Measurements from ENCODE around the gene BBS1. TPM values are rescaled to one million over a fixed set of nuclear protein-coding genes. Genes with fewer than 3 reads are reported as not detected.

Gene BBS1
- total RNA-seq, 2 donors from 2014 or later: 90.3 to 114 TPM

DNA sequence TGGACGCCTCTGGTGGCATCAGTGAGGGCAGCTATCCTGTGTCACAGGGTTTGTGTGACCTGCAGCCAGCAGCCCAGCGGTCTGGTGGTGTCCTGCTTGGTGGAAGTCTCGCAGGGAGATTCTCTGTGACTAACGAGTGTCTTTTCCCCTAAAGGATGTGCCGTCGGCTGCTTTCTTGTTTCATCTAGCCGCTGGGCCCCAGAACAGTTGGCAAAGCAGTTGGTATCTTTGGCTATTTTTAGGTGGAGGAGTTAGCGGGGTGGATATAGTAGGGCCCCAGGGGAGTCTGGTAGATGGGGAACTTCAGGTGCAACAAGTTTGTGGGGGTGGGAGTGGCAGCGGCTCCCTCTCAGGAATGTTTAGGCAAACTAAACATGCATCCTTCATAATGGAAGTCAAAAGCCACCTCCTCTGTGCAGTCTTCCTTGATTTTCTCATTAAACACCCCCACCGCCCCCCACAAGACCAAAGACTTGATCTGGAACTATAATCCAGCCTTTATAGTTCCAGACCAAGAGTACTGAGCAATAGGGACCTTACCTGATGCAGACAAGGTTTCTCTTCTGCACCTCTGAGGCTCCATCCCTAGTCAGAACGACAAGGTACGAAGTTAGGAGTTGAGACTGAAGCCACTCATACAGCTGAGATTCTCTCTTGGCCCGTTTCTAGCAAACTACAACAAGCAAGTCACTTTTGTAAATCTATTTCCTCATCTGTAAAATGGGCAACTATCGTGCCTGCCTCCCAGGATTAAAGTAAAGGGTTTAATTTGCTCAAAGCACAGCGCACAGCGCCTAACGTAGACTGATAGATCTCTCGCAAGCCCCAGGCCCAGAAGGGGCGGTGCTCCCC is 44.8 kb upstream of the BBS1 start:
- TF ChIP-seq, protein P1, sequence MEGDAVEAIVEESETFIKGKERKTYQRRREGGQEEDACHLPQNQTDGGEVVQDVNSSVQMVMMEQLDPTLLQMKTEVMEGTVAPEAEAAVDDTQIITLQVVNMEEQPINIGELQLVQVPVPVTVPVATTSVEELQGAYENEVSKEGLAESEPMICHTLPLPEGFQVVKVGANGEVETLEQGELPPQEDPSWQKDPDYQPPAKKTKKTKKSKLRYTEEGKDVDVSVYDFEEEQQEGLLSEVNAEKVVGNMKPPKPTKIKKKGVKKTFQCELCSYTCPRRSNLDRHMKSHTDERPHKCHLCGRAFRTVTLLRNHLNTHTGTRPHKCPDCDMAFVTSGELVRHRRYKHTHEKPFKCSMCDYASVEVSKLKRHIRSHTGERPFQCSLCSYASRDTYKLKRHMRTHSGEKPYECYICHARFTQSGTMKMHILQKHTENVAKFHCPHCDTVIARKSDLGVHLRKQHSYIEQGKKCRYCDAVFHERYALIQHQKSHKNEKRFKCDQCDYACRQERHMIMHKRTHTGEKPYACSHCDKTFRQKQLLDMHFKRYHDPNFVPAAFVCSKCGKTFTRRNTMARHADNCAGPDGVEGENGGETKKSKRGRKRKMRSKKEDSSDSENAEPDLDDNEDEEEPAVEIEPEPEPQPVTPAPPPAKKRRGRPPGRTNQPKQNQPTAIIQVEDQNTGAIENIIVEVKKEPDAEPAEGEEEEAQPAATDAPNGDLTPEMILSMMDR (IDR thresholded peaks at IDR 0.05): no peak
- peak overlapping the region; percentile 95 for H3K4me3 ChIP-seq
- ATAC-seq (ENCODE audit: insufficient number of reproducible peaks, low FRiP score, low read depth): no peak
- no peak for DNase-seq (ENCODE audit: low spot score)
- no peaks in the 10 kb centered on the region for H3K36me3 ChIP-seq
- H3K27ac ChIP-seq: peak overlapping the region; percentile 14 to 73
- H3K4me1 ChIP-seq (ENCODE audit: control insufficient read depth in 1 of 2, low read depth in 2 of 2): peaks cover 0 to 26% of the 10 kb centered on the region in 2 donors
- H3K9me3 ChIP-seq: no peaks in the 10 kb centered on the region
- H3K27me3 ChIP-seq (replicated peaks; ENCODE audit: insufficient read depth): no peaks in the 10 kb centered on the region

DNA sequence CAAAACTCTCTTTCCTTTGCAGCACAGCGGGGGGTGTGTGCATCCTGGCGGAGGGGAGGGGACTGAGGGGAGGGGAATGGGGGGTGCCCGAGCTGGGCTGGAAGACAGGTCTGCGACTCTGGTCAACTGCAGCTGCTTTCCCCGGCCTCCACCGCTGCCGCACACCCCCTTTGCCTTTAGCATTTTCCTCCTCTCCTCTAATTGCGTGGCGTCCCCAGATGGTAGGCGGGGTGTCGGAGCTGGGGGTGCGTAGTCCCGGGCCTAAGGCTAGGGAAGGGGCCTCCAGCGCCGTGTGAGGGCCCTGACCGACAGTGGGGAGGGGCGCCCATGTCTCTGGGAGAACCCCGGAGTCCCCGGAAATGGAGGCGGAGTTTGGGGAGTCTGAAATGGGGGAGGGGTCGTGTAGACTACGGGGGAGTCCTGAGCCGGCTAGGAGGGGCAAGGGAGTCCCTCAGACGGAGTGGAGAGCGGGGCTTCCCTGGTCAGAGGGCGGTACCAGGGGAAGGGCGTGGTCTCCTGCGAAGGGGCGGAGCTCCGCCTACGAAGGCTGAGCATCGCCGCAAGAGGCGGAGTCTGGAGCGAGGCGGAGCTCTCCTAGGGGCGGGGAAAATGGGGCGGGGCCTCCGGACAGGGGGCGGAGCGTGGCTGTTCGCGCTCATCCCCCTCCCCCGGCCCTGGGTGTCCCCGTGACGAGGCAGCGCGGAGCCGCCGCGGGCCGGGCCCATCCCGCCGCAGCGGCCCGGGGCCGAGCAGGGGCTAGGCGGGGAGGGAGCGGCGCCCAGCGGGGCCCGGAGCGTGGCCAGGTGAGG is 44.0 kb upstream of the BBS1 start, which contains the start of gene PELI3:
Gene PELI3 (plus strand): TSS at position 681 of the 809 bp plus-strand sequence. CDS start 1,224 bp downstream, outside the sequence.
- Histone ChIP-seq H3K9me3 (no peaks in the 10 kb centered on the region), H3K4me3 (peak within 1 kb of the TSS; percentile 95), H3K27me3 (replicated peaks; ENCODE audit: insufficient read depth) (no peaks in the 10 kb centered on the region), H3K27ac (peak within 1 kb of the TSS; percentile 14 to 73), H3K36me3 (peaks cover 8% of the 10 kb centered on the region), H3K4me1 (ENCODE audit: control insufficient read depth in 1 of 2, low read depth in 2 of 2) (peaks cover 0 to 26% of the 10 kb centered on the region in 2 donors)
- ATAC-seq (ENCODE audit: insufficient number of reproducible peaks, low FRiP score, low read depth): peak; percentile 72
- TF ChIP-seq, protein P1 (IDR thresholded peaks at IDR 0.05): no peak
- peak; percentile 66 for DNase-seq (ENCODE audit: low spot score)

DNA sequence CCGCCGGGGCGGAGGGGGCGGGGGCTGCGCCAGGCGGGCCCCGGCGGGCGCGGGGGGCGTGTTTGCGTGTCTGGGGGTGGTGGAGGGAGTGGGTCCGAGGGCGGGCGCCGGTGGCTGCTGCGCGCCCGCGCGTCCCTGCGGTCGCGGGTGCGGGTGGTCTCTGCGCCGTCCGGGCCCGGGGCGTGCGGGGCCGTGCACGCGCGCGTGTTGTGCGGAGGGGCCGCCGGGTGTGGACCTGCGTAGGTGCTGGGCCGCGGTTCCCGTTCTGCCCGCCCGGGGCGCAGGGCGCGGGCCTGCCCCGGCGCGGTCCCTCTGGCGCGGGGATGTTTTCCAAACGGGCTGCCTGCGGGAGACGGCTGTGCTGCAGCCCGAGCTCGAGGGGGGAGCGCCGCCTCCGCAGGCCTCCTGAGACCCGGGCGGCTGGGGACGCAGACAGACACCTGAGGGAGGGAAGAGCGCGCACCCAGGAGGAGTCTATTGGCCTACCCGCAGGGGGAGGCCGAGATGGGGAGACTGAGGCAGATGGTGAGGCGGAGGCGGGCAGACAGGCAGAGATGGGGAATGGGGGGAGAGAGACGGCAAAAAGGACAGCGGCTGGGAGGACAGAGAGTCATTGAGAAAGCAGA is 43.3 kb upstream of the BBS1 start:
- TF ChIP-seq, protein P1 (IDR thresholded peaks at IDR 0.05): peak; percentile 62
- Histone ChIP-seq H3K4me1 (ENCODE audit: control insufficient read depth in 1 of 2, low read depth in 2 of 2) (peaks cover 0 to 26% of the 10 kb centered on the region in 2 donors), H3K36me3 (peaks cover 13% of the 10 kb centered on the region), H3K9me3 (no peaks in the 10 kb centered on the region), H3K27ac (no peak overlapping the region), H3K4me3 (peak overlapping the region; percentile 95), H3K27me3 (replicated peaks; ENCODE audit: insufficient read depth) (no peaks in the 10 kb centered on the region)
- DNase-seq (ENCODE audit: low spot score) (no peak), ATAC-seq (ENCODE audit: insufficient number of reproducible peaks, low FRiP score, low read depth) (peak; percentile 62)

DNA sequence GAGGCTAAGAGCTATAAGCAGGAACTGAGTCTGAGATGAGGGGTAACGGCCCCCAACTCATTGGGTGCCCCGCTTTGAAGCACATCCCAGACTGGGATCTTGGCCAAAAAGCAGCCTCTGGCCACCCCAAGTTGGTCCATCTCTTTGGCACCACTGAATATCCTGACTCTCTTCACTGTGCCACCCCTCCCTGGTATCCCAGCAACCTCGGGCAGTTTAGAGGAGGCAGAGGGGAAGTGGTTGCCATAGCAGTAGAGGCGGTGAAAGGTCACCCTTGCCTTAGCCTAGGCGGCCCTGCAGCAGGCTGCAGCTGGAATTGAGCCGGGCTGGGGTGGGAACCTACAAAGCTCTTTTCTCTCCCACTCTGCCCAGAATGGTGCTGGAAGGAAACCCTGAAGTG is 42.7 kb upstream of the BBS1 start:
- Histone ChIP-seq H3K4me1 (ENCODE audit: control insufficient read depth in 1 of 2, low read depth in 2 of 2) (peaks cover 0 to 26% of the 10 kb centered on the region in 2 donors), H3K9me3 (no peaks in the 10 kb centered on the region), H3K36me3 (peaks cover 19% of the 10 kb centered on the region), H3K4me3 (peak overlapping the region; percentile 95), H3K27ac (no peak overlapping the region), H3K27me3 (replicated peaks; ENCODE audit: insufficient read depth) (no peaks in the 10 kb centered on the region)
- TF ChIP-seq, protein P1 (IDR thresholded peaks at IDR 0.05): no peak
- ATAC-seq (ENCODE audit: insufficient number of reproducible peaks, low FRiP score, low read depth): no peak
- no peak for DNase-seq (ENCODE audit: low spot score)

All from thoracic aorta (tissue), 2 donors.